SJSA1 (cell line): ENCODE measurements around the gene SNX1. TPM values are rescaled to one million over a fixed set of nuclear protein-coding genes. Genes with fewer than 3 reads are reported as not detected.
A peak's percentile ranks its signal among the peaks of the same experiment; 100 is the strongest.

Experiments used
- DNase-seq, 2 experiments: peaks; one replicate each; pipeline ENCODE4 v3.0.0-alpha.2; 2015 to 2020; ENCODE audit warnings: low spot score in 2 of 2, low read depth in 1 of 2
- H3K27ac ChIP-seq: fragments of 250-450 bp; sonication (Bioruptor Pico); 2 replicates; pipeline ENCODE4 v1.5.1; 2020; ENCODE audit warnings: mild to moderate bottlenecking, moderate library complexity
- H3K27me3 ChIP-seq: fragments of 250-450 bp; sonication (Bioruptor Pico); replicated peaks from 2 replicates; pipeline ENCODE4 v1.5.1; 2020; ENCODE audit warnings: mild to moderate bottlenecking, moderate library complexity
- H3K36me3 ChIP-seq: fragments of 250-450 bp; sonication (Bioruptor Pico); 2 replicates; pipeline ENCODE4 v1.5.1; 2020; ENCODE audit warnings: mild to moderate bottlenecking
- H3K4me1 ChIP-seq: fragments of 250-450 bp; sonication (Bioruptor Pico); replicated peaks from 2 replicates; pipeline ENCODE4 v1.6.1; 2021; ENCODE audit warnings: mild to moderate bottlenecking
- H3K4me3 ChIP-seq: fragments of 250-450 bp; sonication (Bioruptor Pico); 2 replicates; pipeline ENCODE4 v1.5.1; 2020; ENCODE audit warnings: mild to moderate bottlenecking
- H3K9me3 ChIP-seq: fragments of 250-450 bp; sonication (Bioruptor Pico); replicated peaks from 2 replicates; pipeline ENCODE4 v1.5.1; 2020; ENCODE audit warnings: mild to moderate bottlenecking
- total RNA-seq: library from RNA; depleted of rRNA; stranded (reverse); fragments of >200 nt; shearing (Covaris generic); gene quantifications from 2 replicates; pipeline ENCODE4 v1.2.3, GENCODE V29; 2014

The SNX1 gene
- total RNA-seq, 1 experiment from 2014 or later, result 39.5 TPM

DNA sequence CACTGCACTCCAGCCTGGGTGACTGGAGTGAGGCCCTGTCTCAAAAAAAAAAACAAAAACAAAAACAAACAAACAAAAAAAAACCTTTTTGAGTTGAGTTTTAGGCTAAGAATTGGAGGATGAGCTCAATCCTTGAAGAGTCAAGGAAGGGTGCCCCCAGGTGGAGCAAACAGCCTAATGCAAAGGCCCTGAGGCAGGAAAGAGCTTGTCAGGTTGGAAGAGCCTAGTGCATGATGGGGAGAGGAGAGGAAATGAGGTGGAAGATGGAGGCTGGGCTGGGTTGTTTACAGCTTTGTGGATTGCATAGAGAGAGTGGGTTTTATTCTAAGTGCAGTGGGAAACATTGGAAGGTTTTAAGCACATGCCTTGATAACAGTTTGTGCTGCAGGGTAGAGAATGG, 53.6 kb downstream of the SNX1 start:
- no peak for DNase-seq
- H3K4me1 ChIP-seq, result peaks cover 20% of the 10 kb centered on the region
- no peak overlapping the region for H3K27ac ChIP-seq
- H3K36me3 ChIP-seq, result peaks cover 11% of the 10 kb centered on the region
- peaks cover 14% of the 10 kb centered on the region for H3K27me3 ChIP-seq
- H3K9me3 ChIP-seq, result no peaks in the 10 kb centered on the region
- H3K4me3 ChIP-seq, result no peak overlapping the region

DNA sequence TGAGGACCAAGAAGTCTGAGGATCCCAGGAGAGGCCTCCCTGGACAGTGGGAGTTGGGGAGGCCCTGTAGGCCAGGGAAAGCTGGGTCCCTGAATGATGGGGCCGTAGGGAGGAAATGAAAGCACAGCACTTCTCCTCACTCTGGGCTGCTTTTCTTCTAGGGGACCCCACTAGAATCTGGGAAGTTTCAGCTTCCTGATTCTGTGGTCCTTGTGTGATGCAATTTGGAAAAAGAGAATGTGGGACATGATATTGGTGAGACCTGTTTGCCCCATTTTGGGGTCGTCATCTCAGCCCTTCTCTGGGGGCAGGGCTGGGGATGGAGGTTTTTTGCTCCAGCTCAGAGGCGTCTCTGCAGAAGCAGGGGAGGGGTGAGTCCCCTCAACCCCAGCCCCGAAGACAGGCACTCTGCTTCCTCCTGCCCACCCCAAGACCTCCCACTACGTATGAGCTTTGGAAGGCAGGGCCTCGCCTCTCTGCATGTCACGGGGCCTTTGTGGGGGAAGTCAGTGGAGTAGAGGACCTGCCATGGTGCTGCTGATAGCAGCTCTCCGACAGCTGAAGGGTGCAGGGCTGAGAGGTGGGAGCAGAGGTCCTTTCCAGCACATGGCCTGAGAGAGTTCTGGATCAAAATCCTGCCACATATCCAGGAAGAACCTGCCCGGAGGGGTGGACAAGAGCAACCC, 54.3 kb downstream of the SNX1 start:
- H3K4me3 ChIP-seq, result no peak overlapping the region
- H3K27me3 ChIP-seq, result peaks cover 14% of the 10 kb centered on the region
- no peak overlapping the region for H3K27ac ChIP-seq
- H3K4me1 ChIP-seq, result peaks cover 20% of the 10 kb centered on the region
- H3K9me3 ChIP-seq, result no peaks in the 10 kb centered on the region
- no peak for DNase-seq
- H3K36me3 ChIP-seq, result peaks cover 10% of the 10 kb centered on the region

DNA sequence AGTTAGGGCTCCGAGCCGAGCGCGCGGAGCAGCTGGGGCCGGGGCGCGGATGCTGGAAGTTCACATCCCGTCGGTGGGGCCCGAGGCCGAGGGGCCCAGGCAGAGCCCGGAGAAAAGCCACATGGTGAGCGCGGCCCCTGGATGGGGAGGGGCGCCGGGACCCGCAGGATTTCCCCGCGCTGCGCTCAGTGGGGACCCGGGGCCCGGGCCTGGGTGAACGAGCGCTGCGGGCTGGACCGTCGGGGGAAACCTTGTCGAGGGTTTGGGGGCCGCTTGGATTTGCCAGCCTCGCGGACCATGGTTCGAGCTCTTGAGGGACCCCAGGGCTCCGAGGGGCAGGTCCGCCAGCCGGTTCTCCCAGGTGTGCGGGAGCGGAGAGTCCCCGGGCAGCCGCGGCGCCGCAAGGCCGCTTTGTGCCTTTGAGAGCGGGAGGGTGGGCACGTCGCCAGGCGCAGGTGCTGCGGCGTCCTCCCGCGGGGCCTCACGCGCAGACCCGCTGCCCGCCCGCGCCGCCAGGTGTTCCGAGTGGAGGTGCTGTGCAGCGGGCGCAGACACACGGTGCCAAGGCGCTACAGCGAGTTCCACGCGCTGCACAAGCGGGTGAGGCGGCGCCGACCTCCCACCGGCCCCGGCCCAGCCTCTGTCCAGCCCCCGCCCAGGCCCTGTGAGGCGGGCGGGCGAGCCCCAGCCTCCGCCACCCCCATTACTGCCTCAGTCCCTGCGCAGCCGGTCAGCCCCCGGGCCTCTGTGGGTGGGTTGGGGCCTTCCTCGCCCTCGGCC, 56.1 kb downstream of the SNX1 start, which contains the start of gene SNX22:
Gene SNX22, plus strand, starts transcription at position 5 of the 780 bp plus-strand sequence. Its CDS starts 45 bp downstream, at position 50.
- peaks cover 26% of the 10 kb centered on the region for H3K36me3 ChIP-seq
- DNase-seq, result no peak
- no peaks in the 10 kb centered on the region for H3K9me3 ChIP-seq
- H3K27ac ChIP-seq, result no peak within 1 kb of the TSS
- H3K27me3 ChIP-seq, result peaks cover 14% of the 10 kb centered on the region
- peak within 1 kb of the TSS; percentile 34 for H3K4me3 ChIP-seq
- H3K4me1 ChIP-seq, result peaks cover 17% of the 10 kb centered on the region

DNA sequence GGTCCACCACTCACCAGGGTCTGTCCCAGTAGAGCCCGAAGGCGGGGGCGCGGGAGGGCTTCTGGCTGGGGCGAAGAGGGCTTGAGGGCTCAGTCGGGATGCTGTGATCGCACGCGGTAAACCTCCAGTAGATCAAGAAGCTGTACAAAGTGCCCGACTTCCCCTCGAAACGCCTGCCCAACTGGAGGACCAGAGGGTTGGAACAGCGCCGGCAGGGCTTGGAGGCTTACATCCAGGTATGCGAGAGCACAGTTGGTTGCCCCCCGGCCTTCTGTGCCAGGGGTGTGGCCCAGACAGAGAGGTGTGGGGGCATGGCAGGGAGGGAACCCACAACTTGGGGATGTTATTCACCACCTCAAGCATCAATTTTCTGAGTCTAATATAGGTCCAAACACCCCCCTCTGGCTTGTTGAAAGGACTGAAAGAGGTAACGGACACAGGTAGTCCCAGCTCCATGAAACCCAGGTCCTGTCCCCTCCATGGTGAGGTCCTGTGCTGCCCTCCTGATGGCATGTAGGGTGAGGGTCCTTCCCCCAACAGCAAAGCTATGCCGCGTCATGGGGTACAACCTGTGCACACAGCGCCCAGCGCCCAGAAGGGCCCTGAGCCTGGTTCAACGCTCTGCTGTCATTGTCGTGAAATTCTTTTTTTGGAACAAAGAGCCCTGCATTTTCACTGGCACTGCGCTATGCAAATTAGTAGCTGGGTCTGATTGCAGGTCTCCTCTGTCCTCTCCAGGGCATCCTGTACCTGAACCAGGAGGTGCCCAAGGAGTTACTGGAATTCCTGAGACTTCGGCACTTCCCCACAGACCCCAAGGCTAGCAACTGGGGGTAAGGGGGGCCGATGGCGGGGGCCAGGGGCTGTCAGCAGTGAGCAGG, 57.0 kb downstream of the SNX1 start:
- Histone ChIP-seq H3K9me3 (no peaks in the 10 kb centered on the region), H3K4me1 (peaks cover 12% of the 10 kb centered on the region), H3K36me3 (peaks cover 35% of the 10 kb centered on the region), H3K27me3 (peaks cover 14% of the 10 kb centered on the region), H3K27ac (no peak overlapping the region), H3K4me3 (no peak overlapping the region)
- no peak for DNase-seq

DNA sequence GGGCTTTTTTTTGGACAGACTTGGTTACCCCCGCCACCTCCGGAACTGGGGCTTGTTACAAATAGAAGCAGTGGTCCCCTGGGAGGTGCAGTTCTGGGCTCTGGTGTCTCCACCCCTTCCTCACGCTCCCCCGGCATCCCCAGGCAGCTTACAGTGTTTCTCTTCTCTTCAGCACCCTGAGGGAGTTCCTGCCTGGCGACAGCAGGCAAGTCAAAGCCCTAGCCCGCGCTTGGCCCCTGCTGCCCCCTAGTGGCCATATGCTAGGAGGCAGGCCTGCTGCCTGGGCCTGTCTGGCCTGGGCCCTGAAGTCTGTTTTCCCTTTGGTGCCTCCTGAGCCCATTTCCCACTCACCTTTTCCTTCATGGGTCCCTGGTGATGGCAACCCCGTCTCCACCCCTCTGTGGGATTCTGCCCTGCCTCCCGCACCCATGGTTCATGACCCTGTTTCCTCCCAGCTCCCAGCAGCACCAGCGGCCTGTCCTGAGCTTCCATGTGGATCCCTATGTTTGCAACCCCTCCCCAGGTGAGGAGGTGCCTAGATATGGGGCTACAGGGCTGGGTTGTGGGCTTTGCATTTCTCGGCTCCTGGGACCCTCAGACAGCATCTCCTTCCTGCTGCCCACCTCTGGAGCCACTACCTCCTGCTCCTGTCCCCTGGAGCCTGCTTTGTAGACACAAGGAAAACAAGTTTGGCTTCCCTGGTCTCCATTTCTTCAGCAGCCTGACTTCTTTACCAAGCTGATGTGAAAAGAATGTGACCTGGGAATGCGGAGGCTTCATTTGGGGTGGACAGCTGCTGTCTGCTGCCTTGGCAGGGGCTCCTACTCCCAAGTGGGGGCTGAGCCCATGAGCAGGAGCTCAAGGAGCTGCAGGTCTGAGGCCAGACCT, 57.9 kb downstream of the SNX1 start:
- peaks cover 45% of the 10 kb centered on the region for H3K36me3 ChIP-seq
- peak; percentile 76 to 90 for DNase-seq
- no peak overlapping the region for H3K4me3 ChIP-seq
- H3K27me3 ChIP-seq, result peaks cover 14% of the 10 kb centered on the region
- H3K9me3 ChIP-seq, result no peaks in the 10 kb centered on the region
- H3K4me1 ChIP-seq, result peaks cover 12% of the 10 kb centered on the region
- no peak overlapping the region for H3K27ac ChIP-seq

DNA sequence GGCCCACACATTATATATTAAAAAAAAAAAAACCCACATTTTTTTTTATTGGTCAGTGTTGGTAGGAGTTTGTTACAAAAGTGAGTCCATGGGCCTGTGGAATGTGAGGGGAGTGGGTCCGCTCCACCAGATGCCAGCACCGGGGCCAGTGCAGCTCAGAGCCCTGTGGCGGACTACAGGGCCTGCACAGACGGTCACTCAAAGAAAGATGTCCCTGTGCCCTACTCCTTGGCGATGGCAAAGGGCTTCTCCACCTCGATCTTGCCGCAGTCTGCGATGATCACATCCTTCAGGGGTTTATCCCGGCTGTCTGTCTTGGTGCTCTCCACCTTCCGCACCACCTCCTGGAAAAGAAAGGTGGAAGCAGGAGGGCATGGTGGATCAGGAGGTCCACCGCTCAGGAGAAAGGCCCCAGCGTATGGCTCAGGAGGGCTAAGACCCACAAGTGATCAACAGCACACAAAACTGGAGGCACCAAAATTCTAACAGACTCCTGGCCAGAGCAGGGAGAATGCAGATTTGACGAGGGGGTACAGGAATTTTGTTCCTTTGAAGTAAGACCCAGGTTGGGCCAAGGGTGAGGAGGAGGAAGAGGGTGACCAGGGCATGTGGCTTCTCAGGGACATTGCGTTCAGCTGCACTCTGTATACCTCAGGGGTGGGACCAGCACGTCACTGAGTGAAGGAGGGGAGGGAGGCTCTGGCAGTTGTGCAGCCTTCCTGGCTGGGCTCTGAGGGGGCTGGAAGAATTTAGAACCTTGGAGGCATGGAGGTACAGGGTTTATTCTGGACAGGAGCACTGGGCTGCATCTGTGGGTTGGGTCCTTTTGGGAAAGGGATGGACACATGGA, 60.2 kb downstream of the SNX1 start:
- no peak for DNase-seq
- peaks cover 68% of the 10 kb centered on the region for H3K36me3 ChIP-seq
- no peak overlapping the region for H3K4me3 ChIP-seq
- H3K27me3 ChIP-seq, result peaks cover 14% of the 10 kb centered on the region
- peaks cover 11% of the 10 kb centered on the region for H3K4me1 ChIP-seq
- H3K27ac ChIP-seq, result no peak overlapping the region
- no peaks in the 10 kb centered on the region for H3K9me3 ChIP-seq

DNA sequence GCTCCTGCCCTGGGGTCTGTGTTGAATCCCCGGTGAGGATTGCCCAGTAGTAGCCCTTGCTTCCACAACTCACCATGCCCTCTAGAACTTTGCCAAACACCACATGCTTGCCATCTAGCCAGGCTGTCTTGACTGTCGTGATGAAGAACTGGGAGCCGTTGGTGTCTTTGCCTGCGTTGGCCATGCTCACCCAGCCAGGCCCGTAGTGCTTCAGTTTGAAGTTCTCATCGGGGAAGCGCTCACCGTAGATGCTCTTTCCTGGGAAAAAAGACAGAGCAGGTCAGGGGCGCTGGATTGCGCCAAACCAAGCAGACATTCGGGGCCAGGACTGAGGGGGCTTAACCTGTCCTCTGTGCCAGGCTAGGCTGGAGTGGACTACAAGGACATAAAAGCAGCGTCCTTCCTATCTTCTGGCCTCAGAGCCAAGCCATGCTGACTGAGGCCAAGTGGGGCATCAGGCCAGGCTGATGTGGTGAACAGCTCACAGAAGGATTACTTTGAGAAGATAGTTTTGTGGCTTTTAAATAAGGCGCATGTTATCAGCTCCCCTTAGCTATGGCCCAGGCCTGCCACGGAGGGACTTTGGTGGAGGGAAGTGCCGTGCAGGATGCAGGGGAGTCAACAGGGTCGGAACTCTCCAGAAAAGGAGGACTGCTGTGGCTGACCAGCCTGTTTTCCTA, 61.0 kb downstream of the SNX1 start:
- no peak overlapping the region for H3K4me3 ChIP-seq
- no peak overlapping the region for H3K27ac ChIP-seq
- H3K36me3 ChIP-seq, result peaks cover 75% of the 10 kb centered on the region

DNA sequence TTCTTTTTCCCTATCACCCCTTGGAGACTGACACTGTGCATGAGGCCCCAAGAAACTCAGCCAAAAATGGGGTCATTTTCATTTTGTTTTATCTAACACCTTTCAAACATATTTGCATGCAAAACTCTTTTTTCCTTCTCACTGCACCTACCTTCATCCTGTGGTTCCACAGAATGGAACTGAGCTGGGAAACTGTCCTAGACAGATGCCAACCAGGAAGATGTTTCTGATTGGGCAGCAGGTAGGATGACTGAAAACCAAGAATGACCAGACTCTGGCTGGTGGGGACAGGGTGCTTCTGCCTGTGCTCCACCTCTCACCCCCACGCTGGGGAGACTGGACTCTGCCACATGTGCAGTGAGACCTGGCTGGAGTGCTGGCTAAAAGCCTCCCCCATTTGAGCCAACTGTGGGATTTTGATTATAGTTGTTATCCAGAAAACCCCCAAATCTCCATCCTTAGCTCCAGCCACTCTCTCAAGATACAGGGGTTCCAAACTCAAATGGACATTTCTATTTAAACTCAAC, 61.9 kb downstream of the SNX1 start:
- Histone ChIP-seq H3K27me3 (peaks cover 3% of the 10 kb centered on the region), H3K4me3 (no peak overlapping the region), H3K4me1 (peaks cover 11% of the 10 kb centered on the region; the same call in 1 of the 2 replicates), H3K36me3 (peaks cover 80% of the 10 kb centered on the region), H3K27ac (no peak overlapping the region), H3K9me3 (no peaks in the 10 kb centered on the region)
- DNase-seq, result no peak

More for the DNA sequence above, 61.0 kb downstream of the SNX1 start:
- H3K9me3 ChIP-seq, result no peaks in the 10 kb centered on the region
- peaks cover 12% of the 10 kb centered on the region for H3K27me3 ChIP-seq
- no peak for DNase-seq
- peaks cover 12% of the 10 kb centered on the region for H3K4me1 ChIP-seq

DNA sequence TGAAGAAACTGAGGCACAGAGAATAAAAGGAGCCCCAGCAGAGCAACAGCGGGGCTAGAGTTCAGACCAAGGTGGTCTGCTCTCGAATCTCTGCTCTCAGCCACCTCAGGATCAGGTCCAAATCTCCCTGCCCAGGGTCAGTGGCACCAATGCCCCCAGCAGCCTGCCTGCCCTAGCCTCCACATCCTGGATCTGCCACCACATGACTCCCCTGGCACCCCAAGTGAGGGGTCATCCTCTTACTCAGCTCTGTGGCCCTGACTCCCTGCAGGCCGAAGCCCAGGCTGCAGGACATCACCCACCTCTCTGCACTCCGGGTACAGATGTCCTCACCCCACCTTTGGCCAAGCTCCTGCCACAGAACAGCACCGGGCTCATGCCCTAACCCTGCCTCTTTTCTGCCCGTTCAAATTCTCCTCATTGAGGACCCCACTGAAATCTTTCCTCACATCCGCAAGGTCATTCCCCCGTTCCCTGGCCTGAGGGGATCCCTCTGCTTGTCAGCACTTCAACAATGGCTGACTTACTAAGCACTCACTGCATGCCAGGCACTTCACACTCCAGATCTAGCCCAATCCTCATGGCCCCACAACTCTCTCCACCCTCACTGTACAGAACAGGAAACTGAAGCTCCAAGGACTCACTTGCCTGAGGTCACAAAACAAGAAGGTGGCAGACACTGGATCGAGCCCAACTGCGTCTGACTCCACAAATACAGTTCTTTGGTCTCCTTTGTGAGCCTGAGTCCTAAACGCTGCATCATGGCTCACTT, 62.8 kb downstream of the SNX1 start:
- no peak for DNase-seq
- no peak overlapping the region for H3K4me3 ChIP-seq
- peaks cover 14% of the 10 kb centered on the region for H3K4me1 ChIP-seq
- H3K27me3 ChIP-seq, result no peaks in the 10 kb centered on the region
- no peak overlapping the region for H3K27ac ChIP-seq
- peaks cover 80% of the 10 kb centered on the region for H3K36me3 ChIP-seq
- no peaks in the 10 kb centered on the region for H3K9me3 ChIP-seq

DNA sequence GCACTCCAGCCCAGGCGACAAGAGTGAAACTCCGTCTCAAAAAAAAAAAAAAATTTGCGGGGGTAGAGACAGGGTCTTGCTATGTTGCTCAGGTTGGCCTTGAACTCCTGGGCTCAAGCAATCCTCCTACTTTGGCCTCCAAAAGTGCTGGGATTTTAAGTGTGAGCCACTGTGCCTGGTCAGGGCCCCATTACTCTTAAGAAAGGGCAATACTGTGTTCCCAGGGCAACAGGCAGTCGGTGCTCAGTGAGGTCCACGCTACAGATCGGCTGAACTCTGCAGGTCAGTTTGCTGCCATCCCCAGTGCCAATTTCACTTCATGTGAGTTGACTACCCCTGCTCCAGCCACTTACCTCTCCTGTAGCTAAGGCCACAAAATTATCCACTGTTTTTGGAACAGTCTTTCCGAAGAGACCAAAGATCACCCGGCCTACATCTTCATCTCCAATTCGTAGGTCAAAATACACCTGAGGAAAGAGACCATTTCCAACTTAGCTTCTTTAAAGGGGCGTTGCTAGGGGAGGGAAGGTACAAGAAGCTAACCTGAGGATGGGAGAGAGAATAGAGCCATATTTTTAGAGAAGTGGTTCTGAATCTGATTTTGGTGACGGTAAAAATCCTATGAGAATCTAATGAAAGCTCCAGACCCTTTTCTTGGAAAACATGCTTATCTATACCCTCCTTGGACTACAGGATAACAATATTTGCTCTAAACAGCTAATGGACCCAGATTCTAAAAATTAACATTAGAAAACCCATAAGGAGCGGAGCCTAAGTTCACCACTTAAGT, 66.1 kb downstream of the SNX1 start:
- Histone ChIP-seq H3K27me3 (no peaks in the 10 kb centered on the region), H3K4me3 (peak overlapping the region; percentile 70), H3K27ac (peak overlapping the region; percentile 60), H3K4me1 (peaks cover 17% of the 10 kb centered on the region), H3K36me3 (peaks cover 54% of the 10 kb centered on the region), H3K9me3 (no peaks in the 10 kb centered on the region)
- no peak for DNase-seq
